Activated CD8-positive, alpha-beta T cell treated with anti-CD3 and anti-CD28 coated beads for 36 hours (primary cell): ENCODE results near the gene RASAL3. TPM values are rescaled to one million over a fixed set of nuclear protein-coding genes. Genes with fewer than 3 reads are reported as not detected.
A peak's percentile ranks its signal among the peaks of the same experiment; 100 is the strongest.

Source experiments
- ATAC-seq: fragments of 200-7000 bp; cut with Tn5 transposase; one replicate; pipeline ENCODE4 v1.10.0; 2021; ENCODE audit warnings: mild to moderate bottlenecking, moderate library complexity
- CTCF ChIA-PET: fragments of 350-600 bp; sonication (Branson Sonifier 250); formaldehyde crosslinking; loops from one replicate; lab custom pipeline; 2021; ENCODE audit warnings: antibody characterized with exemption; lab: Charles Lee
- POLR2A ChIA-PET: fragments of 350-600 bp; sonication (Branson Sonifier 250); formaldehyde crosslinking; loops from one replicate; lab custom pipeline; 2021; ENCODE audit warnings: antibody characterized with exemption; lab: Charles Lee
- DNase-seq: peaks from one replicate; pipeline ENCODE4 v3.0.0-alpha.2; 2020
- H3K27ac Mint-ChIP-seq: one replicate; pipeline ENCODE4 v1.8.0; 2021; ENCODE audit warnings: mild to moderate bottlenecking, mixed read lengths
- H3K27me3 Mint-ChIP-seq: one replicate; pipeline ENCODE4 v1.8.0; 2021; ENCODE audit warnings: mixed read lengths
- H3K36me3 Mint-ChIP-seq: one replicate; pipeline ENCODE4 v1.8.0; 2021; ENCODE audit warnings: low read depth, mixed read lengths
- H3K4me1 Mint-ChIP-seq: one replicate; pipeline ENCODE4 v1.8.0; 2021; ENCODE audit warnings: low read depth, mixed read lengths
- H3K4me3 Mint-ChIP-seq: one replicate; pipeline ENCODE4 v1.8.0; 2021; ENCODE audit warnings: mild to moderate bottlenecking, moderate library complexity, mixed read lengths
- H3K9me3 Mint-ChIP-seq: one replicate; pipeline ENCODE4 v1.8.0; 2021; ENCODE audit warnings: mixed read lengths
- CTCF ChIP-seq: fragments of 200-600 bp; IDR thresholded peaks from one replicate; pipeline ENCODE4 v1.8.0; 2022; ENCODE audit warnings: antibody characterized with exemption, mild to moderate bottlenecking
- intact Hi-C: fragments of 100-400 bp; cut with micrococcal nuclease; formaldehyde crosslinking; loops from one replicate; pipeline ENCODE4 v1.10.0; 2022
- total RNA-seq, 2 experiments: library from RNA; stranded (reverse); gene quantifications; one replicate each; pipeline ENCODE4 v1.2.3, GENCODE V29; 2021

RASAL3 gene
- total RNA-seq, 2 experiments from 2014 or later: 83.9 to 85.8 TPM

- POLR2A ChIA-PET: interaction anchor here (1.1 to 3.9 kb wide), 4 partner anchors 8 to 29 kb away, joined by 3 to 19 read pairs (median 4); partner anchors contain the start of gene AKAP8L
- TF ChIP-seq CTCF: no peak
- no peak for DNase-seq
- no peaks in the 10 kb centered on the region for H3K27me3 Mint-ChIP-seq
- peak overlapping the region; percentile 46 for H3K4me3 Mint-ChIP-seq
- CTCF ChIA-PET: no interaction called here
- ATAC-seq: no peak
- intact Hi-C loops: no loop called here
- peaks cover 14% of the 10 kb centered on the region for H3K4me1 Mint-ChIP-seq
- peak overlapping the region; percentile 14 for H3K27ac Mint-ChIP-seq
- peaks cover 34% of the 10 kb centered on the region for H3K36me3 Mint-ChIP-seq
- no peaks in the 10 kb centered on the region for H3K9me3 Mint-ChIP-seq
These were observed 15.3 kb downstream of the RASAL3 start for GRCh38 chr19:15448778-15449619.

GRCh38 chr19:15448044-15448777 is 16.1 kb downstream of the RASAL3 start:
- TF ChIP-seq CTCF: no peak
- ChIA-PET CTCF (interaction anchor here (1.3 kb wide), 1 partner anchor 107 kb away, joined by 3 read pairs; no protein-coding TSS in a partner anchor), POLR2A (interaction anchor here (0.8 to 1.8 kb wide), 4 partner anchors 8 to 29 kb away, joined by 3 to 8 read pairs (median 5); partner anchors contain the start of gene AKAP8L)
- Mint-ChIP-seq H3K27ac (peak overlapping the region; percentile 14), H3K4me1 (peaks cover 14% of the 10 kb centered on the region), H3K9me3 (no peaks in the 10 kb centered on the region), H3K36me3 (peaks cover 26% of the 10 kb centered on the region), H3K27me3 (no peaks in the 10 kb centered on the region), H3K4me3 (peak overlapping the region; percentile 46)
- ATAC-seq: no peak
- intact Hi-C loops: no loop called here
- DNase-seq: no peak

- DNase-seq (no peak), ATAC-seq (no peak)
- peaks cover 14% of the 10 kb centered on the region for H3K4me1 Mint-ChIP-seq
- intact Hi-C loops: no loop called here
- no peaks in the 10 kb centered on the region for H3K27me3 Mint-ChIP-seq
- H3K4me3 Mint-ChIP-seq: no peak overlapping the region
- POLR2A ChIA-PET: interaction anchor here (1.1 to 1.8 kb wide), 4 partner anchors 10 to 27 kb away, joined by 4 to 8 read pairs (median 5); no protein-coding TSS in a partner anchor
- no peak overlapping the region for H3K27ac Mint-ChIP-seq
- H3K9me3 Mint-ChIP-seq: no peaks in the 10 kb centered on the region
- TF ChIP-seq CTCF: no peak
- peaks cover 18% of the 10 kb centered on the region for H3K36me3 Mint-ChIP-seq
- CTCF ChIA-PET: interaction anchor here (1.3 kb wide), 1 partner anchor 109 kb away, joined by 3 read pairs; no protein-coding TSS in a partner anchor
These were observed 17.3 kb downstream of the RASAL3 start for GRCh38 chr19:15447057-15447456.

DNA sequence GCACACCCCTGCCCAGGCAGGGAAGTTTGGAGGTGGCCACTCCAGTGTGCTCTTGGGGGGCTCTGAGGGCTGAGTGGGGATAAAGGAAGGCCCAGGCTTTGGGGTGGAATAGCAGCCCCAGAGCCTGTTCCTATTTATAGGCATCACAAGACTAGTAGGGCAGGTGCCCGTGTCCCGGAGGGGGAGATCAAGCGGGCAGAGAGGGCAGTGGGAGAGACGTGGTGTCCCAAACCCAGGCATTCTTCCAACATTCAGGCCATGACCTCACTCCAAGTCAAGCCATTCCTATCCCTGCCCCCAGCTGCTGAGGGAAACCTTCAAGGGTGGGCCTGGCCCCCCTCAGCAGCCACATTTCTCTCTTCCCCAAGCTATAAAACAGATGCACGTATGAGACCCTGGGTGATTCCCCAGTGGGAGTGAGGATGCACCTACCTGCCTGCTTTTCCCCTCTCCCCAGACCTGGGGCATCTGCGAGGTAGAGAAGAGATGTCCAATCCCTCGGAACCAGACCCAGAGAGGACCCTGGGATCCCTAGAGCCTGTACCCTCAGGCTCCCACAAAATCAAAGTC is 18.5 kb downstream of the RASAL3 start:
- ChIA-PET POLR2A (interaction anchor here (1.8 kb wide), 1 partner anchor 13 kb away, joined by 4 read pairs; no protein-coding TSS in a partner anchor), CTCF (interaction anchor here (1.0 kb wide), 1 partner anchor 26 kb away, joined by 3 read pairs; no protein-coding TSS in a partner anchor)
- Mint-ChIP-seq H3K9me3 (no peaks in the 10 kb centered on the region), H3K36me3 (peaks cover 6% of the 10 kb centered on the region), H3K27me3 (no peaks in the 10 kb centered on the region), H3K4me1 (peaks cover 10% of the 10 kb centered on the region), H3K27ac (no peak overlapping the region), H3K4me3 (no peak overlapping the region)
- no peak for TF ChIP-seq CTCF
- DNase-seq: no peak
- ATAC-seq: no peak
- intact Hi-C loops: no loop called here
